Measurements from ENCODE around the gene SERPINA3.

Gene SERPINA3

DNA sequence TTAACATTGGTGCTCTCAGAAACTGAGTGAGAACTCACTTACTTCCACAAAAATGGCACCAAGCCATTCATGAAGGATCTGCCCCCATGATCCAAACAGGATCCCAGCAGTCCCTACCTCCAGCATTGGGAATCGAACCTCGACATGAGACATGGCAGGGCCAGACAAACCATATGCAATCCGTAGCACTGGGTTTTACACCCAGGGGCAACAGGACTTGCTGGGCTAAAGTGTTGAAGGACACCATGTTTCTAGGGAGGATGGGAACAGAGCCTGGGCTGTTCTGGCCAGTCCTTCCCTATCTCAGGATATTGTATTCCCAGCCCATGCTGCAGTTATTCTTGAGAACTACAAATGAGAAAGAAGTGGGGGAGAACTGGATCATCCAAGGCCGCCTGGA, 36.6 kb downstream of the SERPINA3 start:
- Histone ChIP-seq H3K79me2 (ENCODE audit: low read length) (no peaks in the 10 kb centered on the region), H3K9me3 (ENCODE audit: insufficient read depth, low read length) (no peaks in the 10 kb centered on the region), H4K20me1 (ENCODE audit: insufficient read depth, low read length) (no peaks in the 10 kb centered on the region), H3K36me3 (replicated peaks; ENCODE audit: low read depth, low read length) (no peaks in the 10 kb centered on the region), H2AFZ (ENCODE audit: low read depth, low read length) (no peak overlapping the region), H3K9ac (ENCODE audit: low read length) (no peak overlapping the region), H3K4me1 (ENCODE audit: low read length) (no peaks in the 10 kb centered on the region), H3K27me3 (ENCODE audit: low read depth, low read length) (no peaks in the 10 kb centered on the region; the same call in 1 of the 2 replicates), H3K27ac (ENCODE audit: low read length) (no peak overlapping the region), H3K4me3 (ENCODE audit: low read length) (no peak overlapping the region), H3K4me2 (ENCODE audit: low read length) (no peak overlapping the region)
- no peak for TF ChIP-seq CTCF (IDR thresholded peaks at IDR 0.05; ENCODE audit: low read depth, low read length)
- TF ChIP-seq EZH2phosphoT487 (IDR thresholded peaks at IDR 0.05; ENCODE audit: low read depth): no peak

- TF ChIP-seq CTCF (IDR thresholded peaks at IDR 0.05; ENCODE audit: low read depth, low read length) (no peak), EZH2phosphoT487 (IDR thresholded peaks at IDR 0.05; ENCODE audit: low read depth) (no peak)
- Histone ChIP-seq H3K27me3 (ENCODE audit: low read depth, low read length) (no peaks in the 10 kb centered on the region; the same call in 1 of the 2 replicates), H3K4me1 (ENCODE audit: low read length) (no peaks in the 10 kb centered on the region), H3K4me3 (ENCODE audit: low read length) (no peak overlapping the region), H4K20me1 (ENCODE audit: insufficient read depth, low read length) (no peaks in the 10 kb centered on the region), H3K9me3 (ENCODE audit: insufficient read depth, low read length) (no peaks in the 10 kb centered on the region), H3K9ac (ENCODE audit: low read length) (no peak overlapping the region), H3K79me2 (ENCODE audit: low read length) (no peaks in the 10 kb centered on the region), H3K36me3 (replicated peaks; ENCODE audit: low read depth, low read length) (no peaks in the 10 kb centered on the region), H3K4me2 (ENCODE audit: low read length) (no peak overlapping the region), H2AFZ (ENCODE audit: low read depth, low read length) (no peak overlapping the region), H3K27ac (ENCODE audit: low read length) (no peak overlapping the region)
Observed at GRCh38 chr14:94649543-94650443, 37.6 kb downstream of the SERPINA3 start.

DNA sequence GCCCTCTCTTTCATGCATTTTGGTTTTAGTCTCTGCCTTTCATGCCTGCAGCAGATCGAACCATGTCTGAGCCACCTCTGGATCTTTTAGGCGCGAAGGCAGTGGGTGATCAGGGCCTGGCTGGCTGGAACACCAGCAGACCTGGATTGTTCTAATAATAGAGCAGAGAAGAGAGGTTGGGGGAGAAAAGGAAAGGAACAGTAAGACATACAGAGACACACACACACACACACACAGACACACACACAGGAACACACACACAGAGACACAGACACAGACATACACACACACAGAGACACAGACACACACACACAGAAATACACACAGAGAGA, 38.2 kb downstream of the SERPINA3 start:
- no peak overlapping the region for H3K4me2 ChIP-seq (ENCODE audit: low read length)
- no peaks in the 10 kb centered on the region for H3K9me3 ChIP-seq (ENCODE audit: insufficient read depth, low read length)
- H3K4me1 ChIP-seq (ENCODE audit: low read length): no peaks in the 10 kb centered on the region
- no peaks in the 10 kb centered on the region for H4K20me1 ChIP-seq (ENCODE audit: insufficient read depth, low read length)
- H3K27me3 ChIP-seq (ENCODE audit: low read depth, low read length): no peaks in the 10 kb centered on the region; the same call in 1 of the 2 replicates
- H3K79me2 ChIP-seq (ENCODE audit: low read length): no peaks in the 10 kb centered on the region
- H2AFZ ChIP-seq (ENCODE audit: low read depth, low read length): no peak overlapping the region
- H3K4me3 ChIP-seq (ENCODE audit: low read length): no peak overlapping the region
- H3K27ac ChIP-seq (ENCODE audit: low read length): no peak overlapping the region
- TF ChIP-seq CTCF (IDR thresholded peaks at IDR 0.05; ENCODE audit: low read depth, low read length): no peak
- no peak for TF ChIP-seq EZH2phosphoT487 (IDR thresholded peaks at IDR 0.05; ENCODE audit: low read depth)
- no peak overlapping the region for H3K9ac ChIP-seq (ENCODE audit: low read length)
- no peaks in the 10 kb centered on the region for H3K36me3 ChIP-seq (replicated peaks; ENCODE audit: low read depth, low read length)

DNA sequence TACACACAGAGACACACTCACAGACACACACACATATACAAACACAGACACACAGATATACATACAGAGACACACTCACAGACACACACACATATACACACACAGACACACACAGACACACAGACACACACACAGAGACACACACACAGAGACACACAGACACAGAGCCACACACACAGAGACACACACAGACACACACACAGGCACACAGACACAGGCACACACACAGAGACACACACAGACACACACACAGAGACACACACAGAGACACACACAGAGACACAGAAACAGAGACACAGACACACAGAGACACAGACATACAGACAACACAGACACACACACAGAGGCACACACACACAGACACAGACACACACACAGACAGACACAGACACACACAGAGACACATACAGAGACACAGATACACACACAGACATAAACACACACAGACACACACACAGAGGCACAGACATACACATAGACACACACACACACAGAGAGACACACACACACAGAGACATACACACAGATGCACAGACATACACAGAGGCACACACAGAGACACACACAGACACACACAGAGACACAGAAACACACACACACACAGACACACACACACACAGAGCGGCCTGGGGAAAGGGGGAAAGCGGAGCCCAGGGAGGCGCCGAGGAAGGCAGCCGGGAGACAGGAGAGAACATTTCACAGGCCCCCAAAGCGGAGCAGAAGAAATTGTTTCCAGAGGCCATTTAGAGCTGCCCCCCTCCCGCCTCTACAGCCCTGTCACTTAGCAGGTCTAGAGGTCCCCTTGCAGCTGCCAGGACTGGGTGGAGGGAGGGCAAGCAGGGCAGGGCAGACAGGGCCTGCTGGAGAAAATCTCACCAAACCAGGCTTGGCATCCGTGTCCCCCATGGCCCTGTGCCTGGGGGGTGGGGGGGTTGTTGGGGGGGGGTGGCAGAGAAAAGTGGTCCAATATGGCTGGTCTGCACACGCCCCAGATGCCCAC, 38.9 kb downstream of the SERPINA3 start:
- Histone ChIP-seq H3K27me3 (ENCODE audit: low read depth, low read length) (no peaks in the 10 kb centered on the region; the same call in 1 of the 2 replicates), H3K27ac (ENCODE audit: low read length) (no peak overlapping the region), H3K9ac (ENCODE audit: low read length) (no peak overlapping the region), H3K36me3 (replicated peaks; ENCODE audit: low read depth, low read length) (no peaks in the 10 kb centered on the region), H3K4me3 (ENCODE audit: low read length) (no peak overlapping the region), H3K4me1 (ENCODE audit: low read length) (no peaks in the 10 kb centered on the region), H3K9me3 (ENCODE audit: insufficient read depth, low read length) (no peaks in the 10 kb centered on the region), H4K20me1 (ENCODE audit: insufficient read depth, low read length) (no peaks in the 10 kb centered on the region), H3K4me2 (ENCODE audit: low read length) (no peak overlapping the region), H3K79me2 (ENCODE audit: low read length) (no peaks in the 10 kb centered on the region), H2AFZ (ENCODE audit: low read depth, low read length) (no peak overlapping the region)
- TF ChIP-seq EZH2phosphoT487 (IDR thresholded peaks at IDR 0.05; ENCODE audit: low read depth): no peak
- TF ChIP-seq CTCF (IDR thresholded peaks at IDR 0.05; ENCODE audit: low read depth, low read length): no peak

All from OCI-LY3 (cell line).